Glomerular visceral epithelial cell (primary cell): ENCODE measurements around the gene SDK2.

Experiments
- DNase-seq: peaks from one replicate; pipeline ENCODE4 v3.0.0-alpha.2; 2016; ENCODE audit errors: extremely low spot score

The SDK2 gene

GRCh38 chr17:73611630-73612029 is 32.6 kb downstream of the SDK2 start:
- no peak for DNase-seq

- no peak for DNase-seq
These were observed 33.8 kb downstream of the SDK2 start for GRCh38 chr17:73610331-73610911.

GRCh38 chr17:73609758-73610157 is 34.5 kb downstream of the SDK2 start:
- DNase-seq: no peak

- DNase-seq: no peak
These were observed 35.2 kb downstream of the SDK2 start for GRCh38 chr17:73609060-73609459.

- DNase-seq: no peak
These were observed 38.8 kb downstream of the SDK2 start for GRCh38 chr17:73605444-73605843.

- no peak for DNase-seq
These were observed 39.8 kb downstream of the SDK2 start for GRCh38 chr17:73604476-73604875.

GRCh38 chr17:73603971-73604370 is 40.3 kb downstream of the SDK2 start:
- DNase-seq: no peak

GRCh38 chr17:73600103-73600871 is 44.0 kb downstream of the SDK2 start:
- DNase-seq: no peak

- no peak for DNase-seq
These were observed 44.6 kb downstream of the SDK2 start for GRCh38 chr17:73599599-73599998.

GRCh38 chr17:73598212-73598611 is 46.0 kb downstream of the SDK2 start:
- DNase-seq: no peak

GRCh38 chr17:73595931-73596330 is 48.3 kb downstream of the SDK2 start:
- no peak for DNase-seq

- DNase-seq: no peak
These were observed 48.8 kb downstream of the SDK2 start for GRCh38 chr17:73595479-73595878.

GRCh38 chr17:73595068-73595467 is 49.2 kb downstream of the SDK2 start:
- no peak for DNase-seq

GRCh38 chr17:73594598-73594997 is 49.6 kb downstream of the SDK2 start:
- DNase-seq: no peak

GRCh38 chr17:73594025-73594424 is 50.2 kb downstream of the SDK2 start:
- DNase-seq: no peak

GRCh38 chr17:73593249-73593965 is 50.8 kb downstream of the SDK2 start:
- DNase-seq: no peak

- no peak for DNase-seq
These were observed 51.7 kb downstream of the SDK2 start for GRCh38 chr17:73592501-73592961.

- DNase-seq: no peak
These were observed 52.2 kb downstream of the SDK2 start for GRCh38 chr17:73592079-73592415.

GRCh38 chr17:73591296-73592078 is 52.8 kb downstream of the SDK2 start:
- no peak for DNase-seq

- no peak for DNase-seq
These were observed 54.8 kb downstream of the SDK2 start for GRCh38 chr17:73589363-73589980.

- DNase-seq: no peak
These were observed 55.4 kb downstream of the SDK2 start for GRCh38 chr17:73588891-73589290.
